Caco-2 (cell line): Measurements from ENCODE around the gene RIPPLY3. TPM values are rescaled to one million over a fixed set of nuclear protein-coding genes. Genes with fewer than 3 reads are reported as not detected.

Experiments
- BruUV-seq: library from RNA; stranded (reverse); fragments of 400-500 nt; replicated peaks from 2 replicates; lab custom pipeline; 2021; lab: Mats Ljungman, UMichigan
- CTCF ChIA-PET: fragments of 300-600 bp; sonication (Branson Sonifier 250); formaldehyde crosslinking; loops from one replicate; lab custom pipeline; 2022; ENCODE audit warnings: antibody characterized with exemption; lab: Charles Lee
- POLR2A ChIA-PET: fragments of 300-600 bp; sonication (Branson Sonifier 250); formaldehyde crosslinking; loops from one replicate; lab custom pipeline; 2022; ENCODE audit warnings: antibody characterized with exemption; lab: Charles Lee
- DNase-seq, 2 experiments: peaks; one replicate each; pipeline versions ENCODE4 v3.0.0 to v3.0.0-alpha.2; 2020 to 2022
- H3K27me3 ChIP-seq: replicated peaks from 2 replicates; pipeline ENCODE4 v1.6.0; 2011; ENCODE audit warnings: low read length; ENCODE audit not compliant: control insufficient read depth, insufficient read depth
- H3K36me3 ChIP-seq: 2 replicates; pipeline ENCODE4 v1.5.1; 2011; ENCODE audit warnings: low read length; ENCODE audit not compliant: control insufficient read depth, insufficient read depth
- H3K4me1 ChIP-seq: fragments of 250-450 bp; sonication (Bioruptor Pico); 2 replicates; pipeline ENCODE4 v1.5.1; 2020; ENCODE audit warnings: mild to moderate bottlenecking
- H3K4me3 ChIP-seq: 2 replicates; pipeline ENCODE4 v1.5.1; 2011; ENCODE audit warnings: low read depth, mild to moderate bottlenecking, control low read depth, low read length
- H3K9me3 ChIP-seq: fragments of 250-450 bp; sonication (Bioruptor Pico); 2 replicates; pipeline ENCODE4 v1.5.1; 2020; ENCODE audit warnings: mild to moderate bottlenecking, moderate library complexity
- H3K27ac Mint-ChIP-seq: one replicate; pipeline ENCODE4 v1.8.0; 2022; ENCODE audit warnings: mixed read lengths; ENCODE audit not compliant: unreplicated experiment
- H3K27me3 Mint-ChIP-seq: one replicate; pipeline ENCODE4 v1.8.0; 2022; ENCODE audit warnings: mixed read lengths; ENCODE audit not compliant: insufficient read depth, unreplicated experiment
- H3K36me3 Mint-ChIP-seq: one replicate; pipeline ENCODE4 v1.8.0; 2022; ENCODE audit warnings: mild to moderate bottlenecking, mixed read lengths; ENCODE audit not compliant: insufficient read depth, unreplicated experiment
- H3K4me1 Mint-ChIP-seq: one replicate; pipeline ENCODE4 v1.8.0; 2022; ENCODE audit warnings: low read depth, mixed read lengths; ENCODE audit not compliant: unreplicated experiment
- H3K4me3 Mint-ChIP-seq: one replicate; pipeline ENCODE4 v1.8.0; 2022; ENCODE audit warnings: mild to moderate bottlenecking, moderate library complexity, mixed read lengths; ENCODE audit not compliant: unreplicated experiment
- H3K9me3 Mint-ChIP-seq: one replicate; pipeline ENCODE4 v1.8.0; 2022; ENCODE audit warnings: mixed read lengths; ENCODE audit not compliant: unreplicated experiment
- intact Hi-C: fragments of 100-400 bp; cut with micrococcal nuclease; formaldehyde crosslinking; loops from one replicate; pipeline ENCODE4 v1.10.0; 2022; ENCODE audit not compliant: unreplicated experiment
- total RNA-seq: library from RNA; stranded (reverse); gene quantifications from 2 replicates; pipeline ENCODE4 v1.2.3, GENCODE V29; 2022
- TF ChIP-seq, protein P1 (sequence below), 2 experiments: fragments of 200-600 bp in 1 of 2; IDR thresholded peaks; 1 replicate in 1 of 2; 2 replicates in 1 of 2; pipeline versions ENCODE4 v1.5.1 to v1.8.0; 2011 to 2022; ENCODE audit warnings: antibody characterized with exemption in 1 of 2, control low read depth in 1 of 2, inconsistent platforms in 1 of 2, low read depth in 1 of 2, low read length in 1 of 2, mild to moderate bottlenecking in 1 of 2, moderate library complexity in 1 of 2; ENCODE audit not compliant: insufficient read depth in 1 of 2, severe bottlenecking in 1 of 2, unreplicated experiment in 1 of 2

RIPPLY3 gene
- total RNA-seq, 1 experiment from 2014 or later = 0.91 TPM

DNA sequence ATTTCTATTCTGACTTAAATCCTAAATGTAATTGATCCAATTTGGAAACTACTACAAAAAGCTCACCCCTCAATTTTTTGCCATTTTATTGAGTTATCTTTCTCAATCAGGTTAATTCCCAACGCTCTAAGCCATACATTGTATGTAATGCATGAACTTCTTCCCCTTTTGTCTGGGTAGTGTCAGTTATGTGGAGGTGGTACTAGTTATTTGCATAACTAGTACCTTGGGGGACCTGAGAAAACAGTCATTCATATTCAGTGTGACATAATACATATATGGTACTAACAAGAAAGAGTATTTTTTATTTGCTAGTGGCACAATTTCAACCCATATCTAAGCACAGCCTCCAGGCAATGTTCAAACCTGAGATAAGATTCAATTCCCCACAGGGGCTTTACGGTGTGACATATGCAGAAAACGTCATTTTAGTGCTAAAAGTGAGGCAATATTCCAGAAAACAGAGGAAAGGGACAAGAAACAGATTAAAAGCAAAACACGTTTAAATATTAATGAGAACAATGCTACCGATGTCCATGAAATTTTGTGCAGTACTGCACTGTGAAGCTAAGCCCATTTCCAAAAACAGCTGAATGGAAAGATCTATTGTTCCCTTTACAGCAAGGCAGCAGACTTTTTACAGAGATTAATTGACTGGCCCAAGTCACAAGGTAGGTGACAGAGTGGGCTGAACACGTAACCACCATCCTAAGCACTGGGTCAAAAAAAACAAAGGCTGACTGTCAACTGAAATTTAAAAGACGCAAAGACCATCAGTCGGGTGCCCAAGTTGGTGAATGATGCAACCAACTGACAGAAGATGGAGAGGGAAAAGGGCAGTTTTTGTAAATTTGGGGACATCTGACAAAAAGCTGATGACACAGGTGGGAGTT is 41.4 kb upstream of the RIPPLY3 start:
- H3K36me3 ChIP-seq = no peaks in the 10 kb centered on the region
- H3K4me1 ChIP-seq = peaks cover 26% of the 10 kb centered on the region
- intact Hi-C loops = loop anchor here (5.0 kb wide), 1 partner anchor 402 kb away; the partner anchor contains the start of gene DYRK1A
- no peak for DNase-seq
- CTCF ChIA-PET = interaction anchor here (0.5 to 3.0 kb wide), 4 partner anchors 12 to 702 kb away, joined by 3 to 22 read pairs (median 4); no protein-coding TSS in a partner anchor
- POLR2A ChIA-PET = interaction anchor here (0.6 to 1.0 kb wide), 2 partner anchors 12 to 439 kb away, joined by 4 to 7 read pairs; no protein-coding TSS in a partner anchor
- H3K27me3 Mint-ChIP-seq = no peaks in the 10 kb centered on the region
- no peaks in the 10 kb centered on the region for H3K9me3 Mint-ChIP-seq
- H3K4me1 Mint-ChIP-seq = peaks cover 10% of the 10 kb centered on the region
- peak overlapping the region; percentile 98 for H3K27ac Mint-ChIP-seq
- TF ChIP-seq, protein P1, sequence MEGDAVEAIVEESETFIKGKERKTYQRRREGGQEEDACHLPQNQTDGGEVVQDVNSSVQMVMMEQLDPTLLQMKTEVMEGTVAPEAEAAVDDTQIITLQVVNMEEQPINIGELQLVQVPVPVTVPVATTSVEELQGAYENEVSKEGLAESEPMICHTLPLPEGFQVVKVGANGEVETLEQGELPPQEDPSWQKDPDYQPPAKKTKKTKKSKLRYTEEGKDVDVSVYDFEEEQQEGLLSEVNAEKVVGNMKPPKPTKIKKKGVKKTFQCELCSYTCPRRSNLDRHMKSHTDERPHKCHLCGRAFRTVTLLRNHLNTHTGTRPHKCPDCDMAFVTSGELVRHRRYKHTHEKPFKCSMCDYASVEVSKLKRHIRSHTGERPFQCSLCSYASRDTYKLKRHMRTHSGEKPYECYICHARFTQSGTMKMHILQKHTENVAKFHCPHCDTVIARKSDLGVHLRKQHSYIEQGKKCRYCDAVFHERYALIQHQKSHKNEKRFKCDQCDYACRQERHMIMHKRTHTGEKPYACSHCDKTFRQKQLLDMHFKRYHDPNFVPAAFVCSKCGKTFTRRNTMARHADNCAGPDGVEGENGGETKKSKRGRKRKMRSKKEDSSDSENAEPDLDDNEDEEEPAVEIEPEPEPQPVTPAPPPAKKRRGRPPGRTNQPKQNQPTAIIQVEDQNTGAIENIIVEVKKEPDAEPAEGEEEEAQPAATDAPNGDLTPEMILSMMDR (IDR thresholded peaks at IDR 0.05; ENCODE audit: insufficient read depth in 1 of 2, low read depth in 1 of 2, low read length in 1 of 2, severe bottlenecking in 1 of 2, unreplicated experiment in 1 of 2) = no peak
- H3K4me3 ChIP-seq = peak overlapping the region; percentile 63
- H3K4me3 Mint-ChIP-seq = peak overlapping the region; percentile 90
- no peaks in the 10 kb centered on the region for H3K27me3 ChIP-seq
- H3K9me3 ChIP-seq = no peaks in the 10 kb centered on the region
- H3K36me3 Mint-ChIP-seq = peaks cover 32% of the 10 kb centered on the region
- BruUV-seq = TSS peak; percentile 61

DNA sequence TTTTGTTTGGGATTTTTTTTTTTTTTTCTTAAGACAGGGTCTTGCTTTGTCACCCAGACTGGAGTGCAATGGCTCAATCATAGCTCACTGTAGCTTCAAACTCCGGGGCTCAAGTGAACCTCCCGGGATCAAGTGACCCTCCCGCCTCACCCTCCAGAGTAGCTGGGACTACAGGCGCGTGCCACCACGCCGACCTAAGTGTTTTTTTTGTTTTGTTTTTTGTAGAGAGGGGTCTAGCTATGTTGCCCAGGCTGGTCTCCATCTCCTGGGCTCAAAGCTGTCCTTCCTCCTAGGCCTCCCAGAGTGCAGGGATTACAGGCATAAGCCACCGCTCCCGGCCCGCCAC is 40.8 kb upstream of the RIPPLY3 start:
- H3K4me3 ChIP-seq = peak overlapping the region; percentile 63
- POLR2A ChIA-PET = interaction anchor here (0.6 to 1.0 kb wide), 2 partner anchors 11 to 440 kb away, joined by 4 to 7 read pairs; no protein-coding TSS in a partner anchor
- Mint-ChIP-seq H3K27ac (peak overlapping the region; percentile 98), H3K4me1 (peaks cover 10% of the 10 kb centered on the region), H3K4me3 (peak overlapping the region; percentile 90), H3K9me3 (no peaks in the 10 kb centered on the region), H3K27me3 (no peaks in the 10 kb centered on the region), H3K36me3 (peaks cover 27% of the 10 kb centered on the region)
- no peaks in the 10 kb centered on the region for H3K36me3 ChIP-seq
- no TSS peak for BruUV-seq
- CTCF ChIA-PET = interaction anchor here (0.5 to 3.0 kb wide), 4 partner anchors 11 to 702 kb away, joined by 3 to 22 read pairs (median 4); no protein-coding TSS in a partner anchor
- intact Hi-C loops = loop anchor here (5.0 kb wide), 1 partner anchor 402 kb away; the partner anchor contains the start of gene DYRK1A
- no peaks in the 10 kb centered on the region for H3K27me3 ChIP-seq
- H3K9me3 ChIP-seq = no peaks in the 10 kb centered on the region
- peaks cover 26% of the 10 kb centered on the region for H3K4me1 ChIP-seq
- TF ChIP-seq, protein P1 (IDR thresholded peaks at IDR 0.05; ENCODE audit: insufficient read depth in 1 of 2, low read depth in 1 of 2, low read length in 1 of 2, severe bottlenecking in 1 of 2, unreplicated experiment in 1 of 2) = no peak
- no peak for DNase-seq
